GM12875 (cell line): ENCODE measurements around the gene CEP57L1.

Source experiments
- H3K4me3 ChIP-seq: one replicate; pipeline ENCODE4 v1.5.1; 2011; ENCODE audit warnings: low read depth, low read length, control low read depth
- TF ChIP-seq, protein P1 (sequence below): IDR thresholded peaks from 2 replicates; pipeline ENCODE4 v1.5.1; 2011; ENCODE audit warnings: low read depth, mild to moderate bottlenecking, control low read depth, inconsistent platforms, low read length, moderate library complexity, borderline replicate concordance; ENCODE audit not compliant: insufficient read depth

Gene CEP57L1

DNA sequence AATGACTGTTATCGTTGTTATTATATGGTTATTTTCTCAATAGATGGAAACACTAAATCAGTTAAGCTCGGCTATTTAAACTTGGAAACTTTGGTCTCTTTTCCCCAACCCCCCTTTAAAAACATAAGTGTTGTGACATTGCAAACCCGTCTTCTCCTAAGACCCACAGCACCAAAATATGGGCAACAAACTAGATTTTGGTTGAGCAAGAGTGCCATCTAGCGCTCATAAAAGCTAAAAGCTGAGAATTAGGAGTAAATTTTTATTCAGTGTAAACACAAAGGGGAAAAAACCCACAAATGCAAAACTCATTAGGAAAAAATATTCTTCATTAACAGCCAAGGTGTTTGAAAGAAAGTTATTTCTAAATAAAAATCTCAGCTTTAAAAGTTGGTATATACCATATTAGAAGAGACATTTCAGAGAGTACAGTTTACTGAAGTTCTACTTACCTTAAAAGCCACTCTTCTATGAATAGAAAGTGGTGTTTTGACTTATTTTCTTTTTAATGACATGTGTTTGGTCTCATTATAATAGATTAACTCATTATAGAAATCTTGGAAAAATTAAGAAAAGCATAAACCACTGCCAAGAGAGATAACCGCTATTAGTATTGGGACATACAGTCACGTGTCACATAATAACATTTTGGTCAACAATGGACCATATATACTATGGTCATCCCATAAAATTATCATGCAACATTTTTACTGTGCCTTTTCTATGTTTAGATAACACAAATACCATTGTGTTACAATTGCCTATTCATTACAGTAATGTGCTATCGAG is 21.8 kb upstream of the CEP57L1 start:
- no peak overlapping the region for H3K4me3 ChIP-seq
- TF ChIP-seq, protein P1, sequence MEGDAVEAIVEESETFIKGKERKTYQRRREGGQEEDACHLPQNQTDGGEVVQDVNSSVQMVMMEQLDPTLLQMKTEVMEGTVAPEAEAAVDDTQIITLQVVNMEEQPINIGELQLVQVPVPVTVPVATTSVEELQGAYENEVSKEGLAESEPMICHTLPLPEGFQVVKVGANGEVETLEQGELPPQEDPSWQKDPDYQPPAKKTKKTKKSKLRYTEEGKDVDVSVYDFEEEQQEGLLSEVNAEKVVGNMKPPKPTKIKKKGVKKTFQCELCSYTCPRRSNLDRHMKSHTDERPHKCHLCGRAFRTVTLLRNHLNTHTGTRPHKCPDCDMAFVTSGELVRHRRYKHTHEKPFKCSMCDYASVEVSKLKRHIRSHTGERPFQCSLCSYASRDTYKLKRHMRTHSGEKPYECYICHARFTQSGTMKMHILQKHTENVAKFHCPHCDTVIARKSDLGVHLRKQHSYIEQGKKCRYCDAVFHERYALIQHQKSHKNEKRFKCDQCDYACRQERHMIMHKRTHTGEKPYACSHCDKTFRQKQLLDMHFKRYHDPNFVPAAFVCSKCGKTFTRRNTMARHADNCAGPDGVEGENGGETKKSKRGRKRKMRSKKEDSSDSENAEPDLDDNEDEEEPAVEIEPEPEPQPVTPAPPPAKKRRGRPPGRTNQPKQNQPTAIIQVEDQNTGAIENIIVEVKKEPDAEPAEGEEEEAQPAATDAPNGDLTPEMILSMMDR: no peak

DNA sequence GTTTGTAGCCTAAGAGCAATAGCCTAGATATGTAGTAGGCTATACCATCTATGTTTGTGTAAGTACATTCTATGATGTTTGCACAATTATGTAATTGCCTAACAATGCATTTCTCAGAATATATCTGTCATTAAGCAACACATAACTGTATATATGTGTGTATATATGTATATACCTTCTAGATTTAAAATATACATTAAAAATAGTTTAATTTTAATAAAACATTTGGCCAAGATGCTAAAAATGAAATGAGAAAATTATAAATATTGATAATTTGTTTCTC is 21.2 kb upstream of the CEP57L1 start:
- H3K4me3 ChIP-seq: no peak overlapping the region
- TF ChIP-seq, protein P1: no peak

DNA sequence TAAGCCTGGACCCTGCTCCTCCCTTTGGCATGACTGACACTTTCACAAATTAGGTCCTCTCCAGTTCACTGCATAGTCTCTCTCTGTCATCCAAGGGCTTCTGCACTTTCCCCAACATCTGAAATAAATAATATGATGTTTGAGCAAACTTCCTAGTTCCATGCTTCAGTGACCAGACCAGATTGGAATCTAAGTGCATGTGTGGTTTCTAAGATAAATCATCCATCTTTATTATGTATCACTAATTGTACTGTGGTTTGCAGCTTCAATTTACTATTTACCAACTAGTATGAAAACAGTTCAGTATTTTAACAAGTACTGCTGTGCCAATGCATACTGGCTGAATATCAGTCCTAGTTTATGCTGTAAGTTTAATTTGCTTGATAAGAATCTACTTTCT is 19.4 kb upstream of the CEP57L1 start:
- TF ChIP-seq, protein P1: no peak
- no peak overlapping the region for H3K4me3 ChIP-seq

DNA sequence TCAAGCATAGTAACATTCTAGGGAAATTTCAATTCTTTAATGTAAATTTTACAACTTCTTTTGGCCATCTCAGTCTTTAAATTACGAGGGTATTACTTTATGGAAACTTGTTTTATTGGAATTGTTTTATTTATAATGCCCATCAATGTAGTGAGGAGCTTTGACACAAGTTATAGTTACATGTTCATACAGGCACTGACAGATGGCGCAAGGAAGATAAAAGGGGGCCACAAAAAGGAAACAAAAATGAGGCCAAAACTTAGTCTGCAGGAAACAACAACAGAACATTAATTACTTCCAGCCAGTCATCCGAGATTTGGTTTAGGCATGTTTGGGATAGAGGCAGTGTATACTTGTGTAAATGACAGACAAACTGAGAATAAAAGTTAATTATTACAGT is 18.9 kb upstream of the CEP57L1 start:
- TF ChIP-seq, protein P1: no peak
- no peak overlapping the region for H3K4me3 ChIP-seq

DNA sequence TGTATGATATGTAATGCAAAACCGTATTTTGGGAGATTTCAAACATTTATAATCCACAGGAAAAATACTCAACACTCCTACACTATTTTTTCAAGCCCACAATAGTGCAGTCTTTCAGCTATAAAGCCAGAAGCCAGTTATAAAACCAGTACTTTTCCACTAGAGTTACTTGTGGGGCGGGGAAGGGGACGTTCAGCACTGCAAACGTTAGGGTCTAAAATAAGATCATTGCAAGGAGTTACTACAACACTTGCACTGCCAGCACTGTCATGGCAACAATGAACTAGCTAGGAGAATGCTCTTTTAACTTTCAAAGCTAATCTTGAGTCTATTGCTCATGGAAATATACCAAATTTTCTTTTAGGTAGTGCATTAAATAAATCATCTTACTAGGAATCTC is 15.3 kb upstream of the CEP57L1 start:
- no peak overlapping the region for H3K4me3 ChIP-seq

DNA sequence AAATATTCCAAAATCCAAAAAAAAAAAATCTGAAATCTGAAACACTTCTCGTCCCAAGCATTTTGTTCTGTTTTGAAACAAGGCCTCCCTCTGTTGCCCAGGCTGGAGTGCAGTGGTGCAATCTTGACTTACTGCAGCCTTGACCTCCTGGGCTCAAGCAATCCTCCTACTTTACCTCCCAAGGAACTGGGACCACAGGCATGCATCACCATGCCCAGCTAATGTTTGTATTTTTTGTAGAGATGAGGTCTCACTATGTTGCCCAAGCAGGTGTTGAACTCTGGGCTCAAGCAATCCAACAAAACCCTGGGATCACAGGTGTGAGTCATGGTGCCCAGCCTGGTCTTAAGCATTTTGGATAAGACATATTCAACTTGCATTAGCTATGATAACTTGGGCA is 14.3 kb upstream of the CEP57L1 start:
- H3K4me3 ChIP-seq: no peak overlapping the region
- TF ChIP-seq, protein P1: no peak

More for the DNA sequence above, 15.3 kb upstream of the CEP57L1 start:
- TF ChIP-seq, protein P1: no peak

DNA sequence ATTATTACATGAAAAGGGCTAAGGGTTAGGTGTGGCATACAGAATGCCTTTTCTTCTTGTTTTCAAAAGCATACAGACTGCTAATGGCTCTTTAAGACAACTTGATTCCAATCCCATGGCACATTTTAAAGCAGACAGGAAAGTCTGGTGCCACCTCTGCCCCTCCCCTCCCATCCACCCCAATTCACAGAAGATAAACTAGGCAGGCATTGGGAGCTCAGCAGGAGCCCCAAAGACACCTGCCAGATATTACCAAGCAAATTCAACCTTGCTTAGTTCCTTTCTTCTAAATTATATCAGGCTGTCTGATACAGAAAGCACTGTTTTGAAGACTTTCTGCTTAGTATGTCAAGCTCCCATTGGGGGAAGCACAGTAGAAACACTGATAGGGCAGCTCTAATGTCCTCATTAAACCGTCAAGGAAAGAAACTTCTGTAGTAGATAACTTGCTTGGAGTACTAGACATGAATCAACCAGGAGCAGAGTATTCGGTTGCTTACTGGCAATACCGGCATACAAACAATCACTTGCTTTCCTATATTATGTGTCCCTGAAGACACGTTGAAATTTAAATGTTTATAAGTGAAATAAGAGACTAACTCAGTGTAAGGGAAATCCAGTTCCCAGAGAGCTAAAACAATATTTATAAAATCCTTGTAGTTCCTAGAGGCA is 13.7 kb upstream of the CEP57L1 start:
- no peak overlapping the region for H3K4me3 ChIP-seq
- TF ChIP-seq, protein P1: no peak
